ENCODE results near the gene C19orf47. TPM values are rescaled to one million over a fixed set of nuclear protein-coding genes. Genes with fewer than 3 reads are reported as not detected.

The C19orf47 gene
- total and polyA plus RNA-seq, 2 experiments from 2014 or later: 6.2 to 11.2 TPM

DNA sequence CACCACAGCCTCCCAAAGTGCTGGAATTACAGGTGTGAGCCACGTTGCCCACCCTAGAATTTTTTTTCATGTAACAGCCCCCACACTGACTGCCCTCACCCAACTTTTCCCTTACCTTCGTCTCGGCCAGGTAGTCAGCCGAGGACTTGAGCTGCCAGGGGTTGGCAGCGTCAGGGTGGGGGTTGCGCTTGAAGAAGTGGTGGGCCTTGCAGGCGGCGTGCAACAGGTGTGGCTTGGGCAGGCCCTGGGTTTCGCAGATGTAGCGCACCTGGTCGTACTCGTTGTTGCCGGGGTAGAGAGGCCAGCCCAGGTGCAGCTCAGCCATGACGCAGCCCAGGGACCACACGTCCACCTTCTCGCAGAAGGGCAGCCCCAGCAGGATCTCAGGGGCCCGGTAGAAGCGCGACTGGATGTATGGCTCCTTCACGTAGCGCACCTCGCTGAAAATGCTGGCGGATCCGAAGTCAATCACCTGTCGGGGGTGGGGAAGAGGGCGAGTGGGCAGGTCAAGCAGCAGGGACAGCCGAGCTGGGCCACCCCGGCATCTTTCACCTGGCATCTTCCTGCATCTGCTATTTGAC, 35.6 kb upstream of the C19orf47 start:
- Histone ChIP-seq H3K9ac (no peak overlapping the region), H3K36me3 (ENCODE audit: low read depth) (no peaks in the 10 kb centered on the region), H3K79me2 (ENCODE audit: insufficient read depth) (no peaks in the 10 kb centered on the region), H3K9me3 (ENCODE audit: low read depth) (no peaks in the 10 kb centered on the region), H3K27me3 (replicated peaks; ENCODE audit: insufficient read depth) (no peaks in the 10 kb centered on the region), H3F3A (ENCODE audit: insufficient read depth) (no peaks in the 10 kb centered on the region), H3K4me3 (no peak overlapping the region), H2AFZ (no peak overlapping the region), H4K20me1 (ENCODE audit: insufficient read depth) (no peaks in the 10 kb centered on the region), H3K4me2 (ENCODE audit: unreplicated experiment) (no peak overlapping the region), H3K4me1 (ENCODE audit: insufficient read depth) (no peaks in the 10 kb centered on the region), H3K27ac (no peak overlapping the region), H3K9me2 (ENCODE audit: insufficient read depth) (no peaks in the 10 kb centered on the region)
- WGBS, 2 experiments (ENCODE audit: low coverage in 1 of 2, low lambda C conversion rate in 2 of 2, missing lambda C conversion rate in 2 of 2): 92 to 93% methylated on average over 28 of the region's 28 CpGs
- TF ChIP-seq EZH2 (IDR thresholded peaks at IDR 0.05; ENCODE audit: insufficient read depth, poor library complexity, severe bottlenecking): no peak
- no peak for TF ChIP-seq EZH2phosphoT487 (IDR thresholded peaks at IDR 0.05; ENCODE audit: insufficient read depth, low read depth)
- no peak for DNase-seq
- in situ Hi-C loops (cut with MboI): no loop called here

GRCh38 chr19:40381321-40381720, 33.1 kb upstream of the C19orf47 start:
- Histone ChIP-seq H3K9ac (no peak overlapping the region), H4K20me1 (ENCODE audit: insufficient read depth) (no peaks in the 10 kb centered on the region), H3K36me3 (ENCODE audit: low read depth) (no peaks in the 10 kb centered on the region), H3K79me2 (ENCODE audit: insufficient read depth) (no peaks in the 10 kb centered on the region), H3K9me3 (ENCODE audit: low read depth) (no peaks in the 10 kb centered on the region), H3K9me2 (ENCODE audit: insufficient read depth) (no peaks in the 10 kb centered on the region), H3K27me3 (replicated peaks; ENCODE audit: insufficient read depth) (no peaks in the 10 kb centered on the region), H3K4me3 (no peak overlapping the region), H3K4me1 (ENCODE audit: insufficient read depth) (no peaks in the 10 kb centered on the region), H3K4me2 (ENCODE audit: unreplicated experiment) (no peak overlapping the region), H3F3A (ENCODE audit: insufficient read depth) (no peaks in the 10 kb centered on the region), H2AFZ (no peak overlapping the region), H3K27ac (no peak overlapping the region)
- WGBS, 2 experiments (ENCODE audit: low coverage in 1 of 2, low lambda C conversion rate in 2 of 2, missing lambda C conversion rate in 2 of 2): 48 to 60% methylated on average over 2 to 3 of the region's 3 CpGs
- TF ChIP-seq EZH2 (IDR thresholded peaks at IDR 0.05; ENCODE audit: insufficient read depth, poor library complexity, severe bottlenecking) (no peak), EZH2phosphoT487 (IDR thresholded peaks at IDR 0.05; ENCODE audit: insufficient read depth, low read depth) (no peak)
- no peak for DNase-seq
- in situ Hi-C loops (cut with MboI): no loop called here

DNA sequence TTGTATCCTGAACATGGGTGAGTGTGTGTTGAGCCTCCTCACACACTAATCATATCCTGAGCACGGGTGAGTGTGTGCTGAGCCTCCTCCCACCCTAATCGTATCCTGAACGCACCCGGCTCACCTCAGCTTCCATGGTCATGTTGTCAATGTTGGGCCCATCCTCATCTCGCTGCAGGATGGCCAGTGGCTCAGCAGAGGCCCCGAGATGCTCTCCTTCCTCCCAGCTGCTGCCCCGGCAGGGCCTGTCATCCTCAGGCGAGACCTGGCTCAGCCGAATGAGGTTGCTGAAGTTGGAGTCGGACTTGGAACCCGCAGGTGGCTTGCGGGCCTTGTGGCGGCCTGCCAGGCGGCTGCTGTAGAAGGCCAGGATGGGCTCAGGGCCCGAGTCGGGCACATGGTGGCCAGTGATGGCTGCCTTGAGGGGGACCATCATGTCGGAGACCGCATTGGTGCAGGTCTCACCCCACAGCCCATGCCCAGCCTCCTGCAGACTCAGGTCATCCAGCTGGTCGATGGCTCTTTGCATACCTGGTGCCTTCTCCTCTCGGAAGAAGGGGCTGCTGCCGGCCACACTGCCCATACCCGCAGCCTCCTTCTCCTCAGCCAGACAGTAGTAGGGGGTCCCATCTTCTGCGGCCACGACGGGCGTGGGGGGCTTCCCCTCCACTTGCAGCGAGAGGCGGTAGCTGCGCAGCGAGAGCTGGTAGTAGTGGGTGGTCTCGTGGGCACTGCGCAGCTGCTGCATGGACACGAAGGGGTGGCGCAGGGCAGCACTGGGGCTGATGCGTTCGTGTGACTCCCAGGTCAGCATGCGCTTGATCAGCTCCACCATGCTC, 32.2 kb upstream of the C19orf47 start:
- TF ChIP-seq EZH2 (IDR thresholded peaks at IDR 0.05; ENCODE audit: insufficient read depth, poor library complexity, severe bottlenecking) (no peak), EZH2phosphoT487 (IDR thresholded peaks at IDR 0.05; ENCODE audit: insufficient read depth, low read depth) (no peak)
- no peaks in the 10 kb centered on the region for H3K36me3 ChIP-seq (ENCODE audit: low read depth)
- no peaks in the 10 kb centered on the region for H3F3A ChIP-seq (ENCODE audit: insufficient read depth)
- H4K20me1 ChIP-seq (ENCODE audit: insufficient read depth): no peaks in the 10 kb centered on the region
- no peaks in the 10 kb centered on the region for H3K27me3 ChIP-seq (replicated peaks; ENCODE audit: insufficient read depth)
- no peaks in the 10 kb centered on the region for H3K79me2 ChIP-seq (ENCODE audit: insufficient read depth)
- WGBS, 2 experiments (ENCODE audit: low coverage in 1 of 2, low lambda C conversion rate in 2 of 2, missing lambda C conversion rate in 2 of 2): 79 to 80% methylated on average over 35 to 37 of the region's 37 CpGs
- in situ Hi-C loops (cut with MboI): no loop called here
- H3K27ac ChIP-seq: no peak overlapping the region
- H3K4me2 ChIP-seq (ENCODE audit: unreplicated experiment): no peak overlapping the region
- H3K4me1 ChIP-seq (ENCODE audit: insufficient read depth): no peaks in the 10 kb centered on the region
- H3K4me3 ChIP-seq: no peak overlapping the region
- no peak overlapping the region for H3K9ac ChIP-seq
- DNase-seq: no peak
- no peak overlapping the region for H2AFZ ChIP-seq
- no peaks in the 10 kb centered on the region for H3K9me2 ChIP-seq (ENCODE audit: insufficient read depth)
- no peaks in the 10 kb centered on the region for H3K9me3 ChIP-seq (ENCODE audit: low read depth)

DNA sequence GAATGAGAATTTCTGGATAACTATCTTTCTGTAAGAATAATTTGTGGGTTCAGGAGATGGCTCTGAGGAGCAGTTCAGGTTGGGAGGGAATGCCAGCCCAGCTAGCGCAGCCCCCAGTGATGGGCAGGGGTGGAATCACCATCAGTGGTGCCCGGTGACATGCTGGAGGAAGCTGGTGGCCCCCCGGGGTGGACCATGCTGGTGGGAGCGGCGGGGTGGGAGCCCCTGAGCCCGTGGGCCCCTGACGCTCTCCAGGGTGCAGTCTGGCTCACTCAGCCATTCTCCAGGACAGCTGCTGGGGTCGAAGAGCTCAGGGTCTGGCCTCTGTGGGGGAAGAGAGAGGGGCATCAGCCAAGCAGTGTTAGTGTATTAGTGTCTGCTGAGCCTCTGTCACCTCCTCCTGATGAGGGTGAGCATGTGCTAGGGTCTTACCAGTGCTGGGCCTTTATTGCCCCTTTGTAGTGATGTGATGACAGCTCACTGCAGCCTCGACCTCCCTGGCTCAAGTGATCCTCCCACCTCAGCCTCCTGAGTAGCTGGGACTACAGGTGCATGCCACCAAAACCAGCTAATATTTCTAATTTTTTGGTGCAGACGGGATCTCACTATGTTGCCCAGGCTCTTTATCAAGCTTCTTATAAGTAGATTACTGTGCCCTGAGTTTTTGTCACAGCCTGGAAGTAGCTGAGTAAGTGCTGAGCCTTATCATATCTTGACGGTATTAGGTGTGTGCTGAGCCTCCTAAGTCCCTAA, 31.4 kb upstream of the C19orf47 start:
- no peaks in the 10 kb centered on the region for H3K79me2 ChIP-seq (ENCODE audit: insufficient read depth)
- DNase-seq: no peak
- H3K27ac ChIP-seq: no peak overlapping the region
- in situ Hi-C loops (cut with MboI): no loop called here
- no peaks in the 10 kb centered on the region for H4K20me1 ChIP-seq (ENCODE audit: insufficient read depth)
- H2AFZ ChIP-seq: no peak overlapping the region
- 75 to 77% methylated on average over 7 to 8 of the region's 11 CpGs for WGBS, 2 experiments (ENCODE audit: low coverage in 1 of 2, low lambda C conversion rate in 2 of 2, missing lambda C conversion rate in 2 of 2)
- no peaks in the 10 kb centered on the region for H3K9me2 ChIP-seq (ENCODE audit: insufficient read depth)
- H3K4me2 ChIP-seq (ENCODE audit: unreplicated experiment): no peak overlapping the region
- no peaks in the 10 kb centered on the region for H3K9me3 ChIP-seq (ENCODE audit: low read depth)
- TF ChIP-seq EZH2 (IDR thresholded peaks at IDR 0.05; ENCODE audit: insufficient read depth, poor library complexity, severe bottlenecking) (no peak), EZH2phosphoT487 (IDR thresholded peaks at IDR 0.05; ENCODE audit: insufficient read depth, low read depth) (no peak)
- no peaks in the 10 kb centered on the region for H3K36me3 ChIP-seq (ENCODE audit: low read depth)
- H3F3A ChIP-seq (ENCODE audit: insufficient read depth): no peaks in the 10 kb centered on the region
- H3K9ac ChIP-seq: no peak overlapping the region
- H3K27me3 ChIP-seq (replicated peaks; ENCODE audit: insufficient read depth): no peaks in the 10 kb centered on the region
- H3K4me3 ChIP-seq: no peak overlapping the region
- H3K4me1 ChIP-seq (ENCODE audit: insufficient read depth): no peaks in the 10 kb centered on the region
